Measurements from ENCODE around the gene ALDH6A1.

Gene ALDH6A1

GRCh38 chr14:74042296-74042695, 42.0 kb downstream of the ALDH6A1 start (continued):
- TF ChIP-seq KLF17 (tag by site-specific recombination; IDR thresholded peaks at IDR 0.05) (no peak), ZNF548 (tag by site-specific recombination; IDR thresholded peaks at IDR 0.05) (no peak), ELK4 (IDR thresholded peaks at IDR 0.05; ENCODE audit: borderline replicate concordance, low read depth, low read length) (no peak), ZNF157 (tag by site-specific recombination; IDR thresholded peaks at IDR 0.05) (no peak), SCRT2 (tag by site-specific recombination; IDR thresholded peaks at IDR 0.05) (no peak), ZNF571 (tag by site-specific recombination; IDR thresholded peaks at IDR 0.05) (no peak), SP7 (tag by site-specific recombination; IDR thresholded peaks at IDR 0.05) (no peak)
- TF ChIP-seq, protein P1, sequence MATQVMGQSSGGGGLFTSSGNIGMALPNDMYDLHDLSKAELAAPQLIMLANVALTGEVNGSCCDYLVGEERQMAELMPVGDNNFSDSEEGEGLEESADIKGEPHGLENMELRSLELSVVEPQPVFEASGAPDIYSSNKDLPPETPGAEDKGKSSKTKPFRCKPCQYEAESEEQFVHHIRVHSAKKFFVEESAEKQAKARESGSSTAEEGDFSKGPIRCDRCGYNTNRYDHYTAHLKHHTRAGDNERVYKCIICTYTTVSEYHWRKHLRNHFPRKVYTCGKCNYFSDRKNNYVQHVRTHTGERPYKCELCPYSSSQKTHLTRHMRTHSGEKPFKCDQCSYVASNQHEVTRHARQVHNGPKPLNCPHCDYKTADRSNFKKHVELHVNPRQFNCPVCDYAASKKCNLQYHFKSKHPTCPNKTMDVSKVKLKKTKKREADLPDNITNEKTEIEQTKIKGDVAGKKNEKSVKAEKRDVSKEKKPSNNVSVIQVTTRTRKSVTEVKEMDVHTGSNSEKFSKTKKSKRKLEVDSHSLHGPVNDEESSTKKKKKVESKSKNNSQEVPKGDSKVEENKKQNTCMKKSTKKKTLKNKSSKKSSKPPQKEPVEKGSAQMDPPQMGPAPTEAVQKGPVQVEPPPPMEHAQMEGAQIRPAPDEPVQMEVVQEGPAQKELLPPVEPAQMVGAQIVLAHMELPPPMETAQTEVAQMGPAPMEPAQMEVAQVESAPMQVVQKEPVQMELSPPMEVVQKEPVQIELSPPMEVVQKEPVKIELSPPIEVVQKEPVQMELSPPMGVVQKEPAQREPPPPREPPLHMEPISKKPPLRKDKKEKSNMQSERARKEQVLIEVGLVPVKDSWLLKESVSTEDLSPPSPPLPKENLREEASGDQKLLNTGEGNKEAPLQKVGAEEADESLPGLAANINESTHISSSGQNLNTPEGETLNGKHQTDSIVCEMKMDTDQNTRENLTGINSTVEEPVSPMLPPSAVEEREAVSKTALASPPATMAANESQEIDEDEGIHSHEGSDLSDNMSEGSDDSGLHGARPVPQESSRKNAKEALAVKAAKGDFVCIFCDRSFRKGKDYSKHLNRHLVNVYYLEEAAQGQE (tag by site-specific recombination; IDR thresholded peaks at IDR 0.05): no peak

DNA sequence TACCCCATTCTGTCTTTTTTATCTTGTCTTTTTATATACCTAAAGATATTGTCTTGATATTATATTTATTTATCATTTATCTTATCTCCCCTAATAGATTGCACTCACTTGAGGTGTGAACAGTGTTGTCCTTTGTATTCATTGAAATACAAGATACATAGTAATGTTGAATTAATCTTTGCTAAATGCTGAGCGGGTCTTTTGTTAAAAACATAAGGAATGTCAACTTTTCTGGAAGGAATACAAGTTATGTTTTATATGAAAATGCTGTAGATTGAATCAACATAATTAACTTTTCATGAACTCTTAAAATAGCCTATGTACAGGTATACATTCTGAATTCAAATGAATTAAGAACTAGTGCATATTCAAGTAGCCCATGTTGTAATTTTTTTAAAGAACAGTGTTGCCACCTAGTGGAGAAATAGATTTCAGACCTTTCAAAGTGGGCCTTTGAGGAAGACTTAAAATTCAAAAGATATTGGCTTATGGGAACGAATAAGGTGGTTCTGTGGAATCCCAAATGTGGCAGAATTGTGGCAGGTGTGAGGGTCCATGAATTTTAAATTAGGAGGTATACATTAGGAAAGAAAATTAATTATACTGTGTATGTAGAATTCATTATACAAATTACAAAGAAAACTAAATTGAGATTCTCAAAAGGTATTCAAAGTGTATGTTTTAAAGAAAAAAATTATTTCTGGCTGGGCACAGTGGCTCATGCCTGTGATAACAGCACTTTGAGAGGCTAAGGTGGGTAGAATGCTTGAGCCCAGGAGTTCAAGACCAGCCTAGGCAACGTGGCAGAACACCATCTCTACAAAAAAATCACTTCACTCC, 46.0 kb downstream of the ALDH6A1 start:
- TF ChIP-seq, protein P2, sequence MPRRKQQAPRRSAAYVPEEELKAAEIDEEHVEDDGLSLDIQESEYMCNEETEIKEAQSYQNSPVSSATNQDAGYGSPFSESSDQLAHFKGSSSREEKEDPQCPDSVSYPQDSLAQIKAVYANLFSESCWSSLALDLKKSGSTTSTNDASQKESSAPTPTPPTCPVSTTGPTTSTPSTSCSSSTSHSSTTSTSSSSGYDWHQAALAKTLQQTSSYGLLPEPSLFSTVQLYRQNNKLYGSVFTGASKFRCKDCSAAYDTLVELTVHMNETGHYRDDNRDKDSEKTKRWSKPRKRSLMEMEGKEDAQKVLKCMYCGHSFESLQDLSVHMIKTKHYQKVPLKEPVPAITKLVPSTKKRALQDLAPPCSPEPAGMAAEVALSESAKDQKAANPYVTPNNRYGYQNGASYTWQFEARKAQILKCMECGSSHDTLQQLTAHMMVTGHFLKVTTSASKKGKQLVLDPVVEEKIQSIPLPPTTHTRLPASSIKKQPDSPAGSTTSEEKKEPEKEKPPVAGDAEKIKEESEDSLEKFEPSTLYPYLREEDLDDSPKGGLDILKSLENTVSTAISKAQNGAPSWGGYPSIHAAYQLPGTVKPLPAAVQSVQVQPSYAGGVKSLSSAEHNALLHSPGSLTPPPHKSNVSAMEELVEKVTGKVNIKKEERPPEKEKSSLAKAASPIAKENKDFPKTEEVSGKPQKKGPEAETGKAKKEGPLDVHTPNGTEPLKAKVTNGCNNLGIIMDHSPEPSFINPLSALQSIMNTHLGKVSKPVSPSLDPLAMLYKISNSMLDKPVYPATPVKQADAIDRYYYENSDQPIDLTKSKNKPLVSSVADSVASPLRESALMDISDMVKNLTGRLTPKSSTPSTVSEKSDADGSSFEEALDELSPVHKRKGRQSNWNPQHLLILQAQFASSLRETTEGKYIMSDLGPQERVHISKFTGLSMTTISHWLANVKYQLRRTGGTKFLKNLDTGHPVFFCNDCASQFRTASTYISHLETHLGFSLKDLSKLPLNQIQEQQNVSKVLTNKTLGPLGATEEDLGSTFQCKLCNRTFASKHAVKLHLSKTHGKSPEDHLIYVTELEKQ (tag by site-specific recombination; IDR thresholded peaks at IDR 0.05; ENCODE audit: borderline replicate concordance): no peak
- TF ChIP-seq, protein P3, sequence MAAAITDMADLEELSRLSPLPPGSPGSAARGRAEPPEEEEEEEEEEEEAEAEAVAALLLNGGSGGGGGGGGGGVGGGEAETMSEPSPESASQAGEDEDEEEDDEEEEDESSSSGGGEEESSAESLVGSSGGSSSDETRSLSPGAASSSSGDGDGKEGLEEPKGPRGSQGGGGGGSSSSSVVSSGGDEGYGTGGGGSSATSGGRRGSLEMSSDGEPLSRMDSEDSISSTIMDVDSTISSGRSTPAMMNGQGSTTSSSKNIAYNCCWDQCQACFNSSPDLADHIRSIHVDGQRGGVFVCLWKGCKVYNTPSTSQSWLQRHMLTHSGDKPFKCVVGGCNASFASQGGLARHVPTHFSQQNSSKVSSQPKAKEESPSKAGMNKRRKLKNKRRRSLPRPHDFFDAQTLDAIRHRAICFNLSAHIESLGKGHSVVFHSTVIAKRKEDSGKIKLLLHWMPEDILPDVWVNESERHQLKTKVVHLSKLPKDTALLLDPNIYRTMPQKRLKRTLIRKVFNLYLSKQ (tag by site-specific recombination; IDR thresholded peaks at IDR 0.05; ENCODE audit: borderline replicate concordance): no peak
- TF ChIP-seq ZNF830 (tag by site-specific recombination; IDR thresholded peaks at IDR 0.05; ENCODE audit: low read depth): no peak
- TF ChIP-seq ZNF664 (tag by site-specific recombination; IDR thresholded peaks at IDR 0.05): no peak
- TF ChIP-seq, protein P4, sequence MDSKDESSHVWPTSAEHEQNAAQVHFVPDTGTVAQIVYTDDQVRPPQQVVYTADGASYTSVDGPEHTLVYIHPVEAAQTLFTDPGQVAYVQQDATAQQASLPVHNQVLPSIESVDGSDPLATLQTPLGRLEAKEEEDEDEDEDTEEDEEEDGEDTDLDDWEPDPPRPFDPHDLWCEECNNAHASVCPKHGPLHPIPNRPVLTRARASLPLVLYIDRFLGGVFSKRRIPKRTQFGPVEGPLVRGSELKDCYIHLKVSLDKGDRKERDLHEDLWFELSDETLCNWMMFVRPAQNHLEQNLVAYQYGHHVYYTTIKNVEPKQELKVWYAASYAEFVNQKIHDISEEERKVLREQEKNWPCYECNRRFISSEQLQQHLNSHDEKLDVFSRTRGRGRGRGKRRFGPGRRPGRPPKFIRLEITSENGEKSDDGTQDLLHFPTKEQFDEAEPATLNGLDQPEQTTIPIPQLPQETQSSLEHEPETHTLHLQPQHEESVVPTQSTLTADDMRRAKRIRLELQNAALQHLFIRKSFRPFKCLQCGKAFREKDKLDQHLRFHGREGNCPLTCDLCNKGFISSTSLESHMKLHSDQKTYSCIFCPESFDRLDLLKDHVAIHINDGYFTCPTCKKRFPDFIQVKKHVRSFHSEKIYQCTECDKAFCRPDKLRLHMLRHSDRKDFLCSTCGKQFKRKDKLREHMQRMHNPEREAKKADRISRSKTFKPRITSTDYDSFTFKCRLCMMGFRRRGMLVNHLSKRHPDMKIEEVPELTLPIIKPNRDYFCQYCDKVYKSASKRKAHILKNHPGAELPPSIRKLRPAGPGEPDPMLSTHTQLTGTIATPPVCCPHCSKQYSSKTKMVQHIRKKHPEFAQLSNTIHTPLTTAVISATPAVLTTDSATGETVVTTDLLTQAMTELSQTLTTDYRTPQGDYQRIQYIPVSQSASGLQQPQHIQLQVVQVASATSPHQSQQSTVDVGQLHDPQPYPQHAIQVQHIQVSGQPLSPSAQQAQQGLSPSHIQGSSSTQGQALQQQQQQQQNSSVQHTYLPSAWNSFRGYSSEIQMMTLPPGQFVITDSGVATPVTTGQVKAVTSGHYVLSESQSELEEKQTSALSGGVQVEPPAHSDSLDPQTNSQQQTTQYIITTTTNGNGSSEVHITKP (tag by site-specific recombination; IDR thresholded peaks at IDR 0.05): no peak
- TF ChIP-seq ZNF626 (tag by site-specific recombination; IDR thresholded peaks at IDR 0.05): no peak
- TF ChIP-seq ZNF654 (tag by site-specific recombination; IDR thresholded peaks at IDR 0.05; ENCODE audit: low read depth): peak; percentile 74
- no peak for TF ChIP-seq IKZF3 (tag by site-specific recombination; IDR thresholded peaks at IDR 0.05)
- Histone ChIP-seq H3K27ac (ENCODE audit: extremely low read depth, low read depth, low read length) (no peak overlapping the region), H3K4me1 (ENCODE audit: control insufficient read depth, insufficient read depth, low read length) (no peaks in the 10 kb centered on the region), H3K36me3 (ENCODE audit: control insufficient read depth in 2 of 2, insufficient read depth in 1 of 2, low read length in 2 of 2) (no peaks in the 10 kb centered on the region), H3K9me3 (ENCODE audit: control insufficient read depth, insufficient read depth, low read depth, low read length) (no peaks in the 10 kb centered on the region), H3K4me3 (ENCODE audit: low read depth, low read length) (no peak overlapping the region)
- CTCF ChIA-PET: interaction anchor here (0.6 to 1.5 kb wide), 5 partner anchors 11 to 213 kb away, joined by 3 to 5 read pairs (median 4); no protein-coding TSS in a partner anchor
- POLR2A ChIA-PET: no interaction called here

Measured in HEK293 (cell line).